SU-DHL-6 (cell line): ENCODE data around the gene NBEA.

ENCODE experiments used
- EZH2phosphoT487 ChIP-seq: fragments of 200-600 bp; sonication (generic), shearing (Covaris generic); conservative IDR thresholded peaks from 2 replicates; pipeline ENCODE4 v1.6.1; 2018; ENCODE audit warnings: mild to moderate bottlenecking, antibody characterized with exemption, low read length, moderate library complexity, mixed read lengths
- TF ChIP-seq, protein P1 (sequence below): fragments of 200-600 bp; sonication (generic); IDR thresholded peaks from one replicate; pipeline ENCODE4 v1.5.1; 2017; ENCODE audit warnings: antibody characterized with exemption, mild to moderate bottlenecking, low read length, moderate library complexity; ENCODE audit not compliant: insufficient read depth, poor library complexity, severe bottlenecking

DNA sequence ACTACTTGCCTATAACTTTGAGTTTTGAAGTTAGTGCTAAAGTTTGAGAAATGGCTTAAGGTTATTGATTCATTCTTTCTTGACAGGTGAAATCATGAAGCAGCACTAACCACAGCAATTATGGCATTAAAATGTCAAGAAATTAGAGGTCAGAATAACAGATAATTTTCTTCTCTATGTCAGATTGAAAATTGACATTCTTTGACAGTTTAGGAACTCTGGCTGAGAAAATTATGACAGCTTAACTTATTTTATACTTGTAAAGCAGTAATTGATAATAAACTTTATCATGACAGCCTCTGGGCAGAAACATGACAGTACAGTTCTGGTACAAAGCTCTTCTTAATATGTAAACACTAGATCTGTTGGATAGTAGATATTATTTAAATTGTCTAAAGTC, 689.6 kb downstream of the NBEA start:
- TF ChIP-seq, protein P1, sequence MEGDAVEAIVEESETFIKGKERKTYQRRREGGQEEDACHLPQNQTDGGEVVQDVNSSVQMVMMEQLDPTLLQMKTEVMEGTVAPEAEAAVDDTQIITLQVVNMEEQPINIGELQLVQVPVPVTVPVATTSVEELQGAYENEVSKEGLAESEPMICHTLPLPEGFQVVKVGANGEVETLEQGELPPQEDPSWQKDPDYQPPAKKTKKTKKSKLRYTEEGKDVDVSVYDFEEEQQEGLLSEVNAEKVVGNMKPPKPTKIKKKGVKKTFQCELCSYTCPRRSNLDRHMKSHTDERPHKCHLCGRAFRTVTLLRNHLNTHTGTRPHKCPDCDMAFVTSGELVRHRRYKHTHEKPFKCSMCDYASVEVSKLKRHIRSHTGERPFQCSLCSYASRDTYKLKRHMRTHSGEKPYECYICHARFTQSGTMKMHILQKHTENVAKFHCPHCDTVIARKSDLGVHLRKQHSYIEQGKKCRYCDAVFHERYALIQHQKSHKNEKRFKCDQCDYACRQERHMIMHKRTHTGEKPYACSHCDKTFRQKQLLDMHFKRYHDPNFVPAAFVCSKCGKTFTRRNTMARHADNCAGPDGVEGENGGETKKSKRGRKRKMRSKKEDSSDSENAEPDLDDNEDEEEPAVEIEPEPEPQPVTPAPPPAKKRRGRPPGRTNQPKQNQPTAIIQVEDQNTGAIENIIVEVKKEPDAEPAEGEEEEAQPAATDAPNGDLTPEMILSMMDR: no peak
- no peak for TF ChIP-seq EZH2phosphoT487
